ENCODE measurements around the gene TRMT61B.

Gene TRMT61B

DNA sequence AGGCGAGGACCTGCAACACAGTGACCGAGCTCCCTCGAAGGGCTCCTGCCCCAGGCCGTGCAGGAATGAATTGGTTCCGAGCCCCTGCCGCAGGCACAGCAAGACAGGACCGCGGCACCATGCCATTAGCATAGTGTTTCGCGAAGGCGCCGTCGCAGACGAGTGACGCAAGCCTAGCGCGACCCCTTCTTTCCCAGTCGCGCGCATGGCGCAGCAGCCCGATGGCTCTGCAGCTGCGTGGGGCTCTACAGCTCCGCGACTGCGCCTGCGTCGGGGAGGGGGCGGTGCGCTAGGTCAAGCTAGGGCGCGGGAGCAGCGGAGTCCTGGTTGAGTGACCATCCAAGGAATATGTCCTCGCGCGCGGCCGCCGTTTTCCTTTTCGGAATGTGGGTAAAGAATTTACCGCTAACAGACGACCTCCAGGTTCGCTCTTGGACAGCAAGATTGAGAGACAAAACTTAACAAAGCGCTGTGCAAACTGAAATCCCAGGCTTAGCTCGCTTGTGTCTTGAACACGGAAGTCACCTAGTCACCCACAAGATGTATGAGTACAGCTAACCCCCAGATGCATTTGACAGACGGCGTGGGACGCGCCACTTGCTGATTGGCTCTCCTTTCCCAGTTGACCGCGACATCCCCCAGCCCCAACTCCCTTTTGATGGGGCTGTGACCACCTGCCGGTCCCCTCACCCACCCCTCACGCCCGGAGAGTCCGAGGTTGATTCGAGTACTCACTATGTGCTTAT, at the start of gene TRMT61B:
Gene TRMT61B, minus strand, starts transcription at position 164 of the 746 bp plus-strand sequence. Its CDS starts 32 bp downstream, at position 132.
- DNase-seq (ENCODE audit: low read depth in 3 of 3, low spot score in 1 of 3) = peak; percentile 86 to 96 (median 90)

DNA sequence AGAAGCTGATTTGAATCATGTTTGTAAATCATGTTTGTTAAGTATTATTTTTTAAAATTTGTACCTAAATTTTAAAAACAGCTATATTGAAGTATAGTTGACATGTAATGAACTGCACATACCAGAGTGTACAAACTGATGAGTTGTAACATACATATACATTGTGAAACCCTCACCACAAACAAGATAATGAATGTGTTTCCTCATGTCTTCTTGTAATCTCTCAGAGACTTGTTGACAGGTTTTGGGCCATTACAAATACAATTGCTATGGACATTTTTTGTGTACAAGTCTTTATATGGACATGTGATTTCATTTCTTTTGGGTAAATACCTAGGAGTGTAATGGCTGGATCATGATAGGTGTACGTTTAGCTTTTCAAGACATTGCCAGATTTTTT, 45.8 kb upstream of the TRMT61B start:
- no peak for DNase-seq (ENCODE audit: low read depth in 3 of 3, low spot score in 1 of 3)

DNA sequence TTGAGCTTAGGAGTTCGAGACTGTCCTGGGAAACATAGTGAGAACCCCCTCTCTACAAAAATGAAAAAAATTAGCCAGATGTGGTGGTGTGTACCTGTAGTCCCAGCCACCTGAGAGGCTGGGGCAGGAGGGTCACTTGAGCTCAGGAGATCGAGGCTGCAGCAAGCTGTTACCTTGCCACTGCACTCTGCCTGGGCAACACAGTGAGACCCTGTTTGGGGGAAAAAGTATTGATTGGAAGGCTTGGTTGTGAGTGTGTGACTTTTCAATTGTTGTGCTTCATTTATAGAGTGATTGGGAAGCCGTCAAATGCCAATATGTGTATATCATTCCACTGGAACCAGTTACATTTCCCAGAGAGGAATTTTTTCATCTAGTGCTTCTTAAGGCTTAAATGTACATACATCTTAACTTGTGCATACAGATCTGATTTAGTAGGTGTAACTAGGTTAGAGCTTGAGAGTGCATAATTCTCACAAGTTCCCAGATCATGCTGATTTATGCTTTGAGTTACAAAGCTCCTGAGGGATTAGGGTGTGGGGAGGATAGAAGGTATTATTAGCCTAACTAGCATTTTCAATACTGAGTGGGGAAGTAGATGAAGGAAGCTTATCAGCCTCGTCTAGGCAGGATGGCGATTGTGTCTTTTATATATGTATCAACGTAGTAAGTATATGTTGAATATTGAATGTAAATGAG, 39.7 kb upstream of the TRMT61B start:
- no peak for DNase-seq (ENCODE audit: low read depth in 3 of 3, low spot score in 1 of 3)

DNA sequence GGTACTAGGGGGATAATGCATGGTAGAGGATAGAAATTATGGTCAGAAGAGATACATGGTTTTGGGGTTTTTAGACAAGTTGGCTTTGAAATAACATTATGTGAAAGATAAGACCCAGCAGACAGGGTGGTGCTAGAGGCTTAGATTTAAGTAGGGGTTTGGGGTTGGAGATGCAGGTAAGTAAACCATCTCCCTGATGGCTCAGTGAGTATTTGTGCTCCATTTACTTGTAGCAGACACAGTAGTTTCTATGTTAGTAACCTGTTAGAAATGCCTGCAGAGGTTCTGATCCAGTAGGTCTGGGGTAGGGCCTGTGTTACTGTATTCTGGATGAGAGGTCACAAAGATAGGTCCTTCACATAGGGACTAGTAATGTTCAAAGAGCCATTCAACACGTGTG, 38.1 kb upstream of the TRMT61B start:
- no peak for DNase-seq (ENCODE audit: low read depth in 3 of 3, low spot score in 1 of 3)

DNA sequence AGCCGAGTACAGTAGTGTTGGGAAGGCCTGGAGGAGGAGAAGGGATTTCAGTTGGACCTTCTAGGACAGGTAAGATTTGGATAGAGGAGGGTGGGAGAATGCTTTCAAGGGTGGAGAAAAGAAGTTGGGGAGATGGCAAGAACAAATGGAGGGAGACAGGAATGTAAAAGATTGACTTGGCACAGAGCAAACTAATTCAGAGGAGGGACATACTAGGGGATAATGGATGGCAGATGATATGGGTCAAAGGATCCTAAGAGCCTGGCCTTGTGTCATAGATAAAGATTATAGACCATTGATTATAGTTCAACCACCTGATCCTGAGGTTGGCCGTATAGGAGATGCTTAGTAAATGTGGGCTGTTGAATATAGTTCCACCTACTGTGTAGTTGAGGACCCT, 36.7 kb upstream of the TRMT61B start:
- no peak for DNase-seq (ENCODE audit: low read depth in 3 of 3, low spot score in 1 of 3)

DNA sequence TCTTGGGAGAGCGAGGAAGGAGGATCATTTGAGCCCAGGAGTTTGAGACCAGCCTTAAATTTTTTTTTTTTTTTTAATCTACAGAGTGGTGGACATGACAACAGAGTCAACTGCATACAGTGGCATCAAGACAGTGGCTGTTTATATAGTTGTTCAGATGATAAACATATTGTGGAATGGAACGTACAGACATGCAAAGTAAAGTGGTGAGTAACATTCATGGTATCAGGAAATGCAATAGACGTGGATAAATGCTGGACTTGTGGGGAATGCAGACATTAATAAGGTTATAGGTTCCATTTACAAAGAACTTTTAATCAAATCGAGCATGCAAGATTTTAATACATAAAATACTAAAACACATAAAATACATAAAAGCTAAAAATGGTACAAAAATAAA, 36.3 kb upstream of the TRMT61B start:
- DNase-seq (ENCODE audit: low read depth in 3 of 3, low spot score in 1 of 3) = no peak

DNA sequence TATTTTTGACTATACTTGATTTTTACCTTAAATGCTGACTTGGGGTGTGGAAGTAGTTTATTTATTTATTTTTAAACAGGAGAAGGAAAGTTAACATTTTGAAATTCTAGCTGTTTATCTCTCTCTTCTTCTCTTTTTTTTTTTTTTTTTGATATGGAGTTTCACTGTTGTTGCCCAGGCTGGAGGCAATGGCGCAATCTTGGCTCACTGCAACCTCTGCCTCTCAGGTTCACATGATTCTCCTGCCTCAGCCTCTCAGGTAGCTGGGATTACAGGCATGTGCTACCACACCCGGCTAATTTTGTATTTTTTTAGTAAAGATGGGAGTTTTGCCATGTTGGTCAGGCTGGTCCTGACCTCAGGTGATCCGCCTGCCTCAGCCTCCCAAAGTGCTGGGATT, 35.4 kb upstream of the TRMT61B start:
- DNase-seq (ENCODE audit: low read depth in 3 of 3, low spot score in 1 of 3) = no peak

DNA sequence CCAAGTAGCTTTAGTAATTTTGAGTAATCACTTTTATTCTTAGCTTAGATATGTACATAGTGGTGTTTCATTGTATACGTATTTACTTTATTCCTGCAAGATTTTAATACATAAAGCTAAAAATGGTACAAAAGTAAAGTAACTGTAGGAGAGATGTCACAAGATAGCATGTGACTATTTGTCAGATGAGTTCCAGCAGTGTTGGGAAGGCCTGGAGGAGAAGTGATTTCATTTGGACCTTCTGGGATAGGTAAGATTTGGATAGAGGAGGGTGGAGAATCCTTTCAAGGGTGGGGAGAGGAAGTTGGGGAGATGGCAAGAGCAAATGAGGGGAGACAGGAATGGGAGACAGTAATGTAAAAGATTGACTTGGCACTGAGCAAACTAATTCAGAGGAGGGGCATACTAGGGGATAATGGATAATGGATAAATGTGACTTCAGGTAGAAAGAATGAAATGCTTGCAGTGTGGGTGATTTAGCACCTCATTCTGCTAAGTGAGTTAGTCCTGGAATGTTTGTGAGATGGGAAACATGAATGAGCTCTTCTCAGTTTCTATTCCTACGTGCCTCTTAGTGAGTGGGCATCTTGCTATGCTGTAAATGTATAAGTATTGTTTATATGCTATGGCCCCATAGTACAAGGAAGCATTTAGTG, 34.8 kb upstream of the TRMT61B start:
- no peak for DNase-seq (ENCODE audit: low read depth in 3 of 3, low spot score in 1 of 3)

DNA sequence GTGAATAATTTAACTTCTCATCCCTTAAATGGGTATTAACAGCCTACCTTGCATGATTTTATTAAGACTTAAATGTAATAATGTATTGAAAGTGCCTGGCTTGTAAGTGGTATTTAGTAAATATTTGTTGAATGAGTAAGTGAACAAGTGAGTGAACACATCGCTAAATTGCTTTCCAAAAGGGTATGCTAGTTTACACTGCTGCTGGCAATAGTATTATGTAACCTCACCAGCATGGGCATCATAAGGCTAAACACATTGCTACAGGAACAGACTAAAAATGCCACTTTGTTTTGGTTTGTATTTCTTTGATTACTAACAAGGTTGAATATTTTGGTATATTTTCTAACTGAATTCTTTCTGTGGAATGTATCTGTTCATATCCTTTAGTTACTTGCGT, 34.2 kb upstream of the TRMT61B start:
- no peak for DNase-seq (ENCODE audit: low read depth in 3 of 3, low spot score in 1 of 3)

DNA sequence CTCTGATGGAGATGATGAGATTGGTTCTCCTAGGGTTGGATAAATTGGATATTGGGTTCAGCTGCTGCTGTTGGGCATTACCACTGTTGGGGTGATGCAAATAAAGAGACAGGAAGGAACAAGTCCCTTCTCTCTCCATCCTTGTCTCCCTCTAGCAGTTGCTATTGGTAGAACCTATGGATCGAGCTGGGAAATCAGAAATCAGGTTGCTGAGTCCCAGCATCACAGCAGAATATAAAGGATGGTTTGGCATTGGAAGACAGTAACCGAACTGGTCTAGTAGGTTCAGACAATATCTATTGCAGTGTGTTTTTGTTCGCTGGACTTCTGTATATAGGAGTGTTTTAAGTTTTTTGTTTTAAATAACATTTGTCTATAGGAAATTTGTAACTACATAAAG, 32.5 kb upstream of the TRMT61B start:
- DNase-seq (ENCODE audit: low read depth in 3 of 3, low spot score in 1 of 3) = no peak

DNA sequence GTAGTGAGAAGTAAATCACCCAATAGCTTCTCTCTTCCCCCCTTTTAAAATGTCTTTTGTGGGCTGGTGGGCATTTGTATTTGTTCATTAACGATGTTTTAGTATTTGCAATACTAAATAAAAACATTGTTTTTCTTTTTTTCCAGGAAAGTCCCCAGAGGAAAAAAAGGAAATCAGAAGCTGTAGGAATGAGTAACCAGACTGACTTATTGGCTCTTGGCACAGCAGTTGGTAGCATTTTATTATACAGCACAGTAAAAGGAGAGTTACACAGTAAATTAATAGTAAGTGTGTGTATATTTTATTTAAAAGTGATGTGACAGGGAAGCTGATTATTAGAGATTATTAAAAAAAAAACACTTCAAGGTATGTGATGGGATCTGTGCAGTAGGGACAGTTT, 31.7 kb upstream of the TRMT61B start:
- no peak for DNase-seq (ENCODE audit: low read depth in 3 of 3, low spot score in 1 of 3)

DNA sequence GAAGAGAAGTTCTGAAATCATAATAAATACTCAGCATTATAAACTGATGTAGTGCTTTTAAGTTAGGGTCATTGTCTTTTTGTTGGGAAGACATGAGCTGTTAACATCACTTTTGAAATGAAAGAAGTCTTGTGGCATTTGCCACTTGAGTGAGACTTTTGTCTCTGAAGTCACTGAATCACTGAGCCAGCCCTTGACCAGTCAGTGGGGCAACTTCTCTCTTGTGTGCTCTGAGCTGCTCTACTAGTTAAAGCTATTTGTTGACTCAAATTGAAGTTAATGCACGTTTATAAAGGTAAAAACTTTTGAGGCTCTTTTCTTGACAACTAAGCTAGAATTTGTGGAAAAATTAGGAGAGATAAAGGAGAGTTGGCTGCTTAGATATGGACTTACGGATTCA, 31.1 kb upstream of the TRMT61B start:
- DNase-seq (ENCODE audit: low read depth in 3 of 3, low spot score in 1 of 3) = no peak

DNA sequence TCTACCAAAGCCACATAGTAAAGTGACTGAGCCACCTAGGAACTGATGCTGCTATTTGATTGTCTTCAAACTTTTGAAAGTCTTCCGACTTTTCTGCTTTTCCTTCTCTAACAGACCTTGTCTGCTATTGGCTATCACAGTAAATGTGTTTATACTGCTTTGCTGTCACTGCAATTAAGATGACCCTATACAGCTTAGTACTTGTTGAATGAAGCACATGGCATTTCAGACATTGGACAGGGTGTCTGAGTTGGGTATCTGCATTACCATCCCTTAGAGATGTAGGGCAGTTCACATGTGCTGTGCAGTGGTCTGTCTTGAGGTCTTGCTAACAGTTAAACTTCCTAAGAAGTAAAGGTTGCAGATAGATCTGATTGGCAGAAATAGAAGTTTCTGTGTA, 27.9 kb upstream of the TRMT61B start:
- no peak for DNase-seq (ENCODE audit: low read depth in 3 of 3, low spot score in 1 of 3)

DNA sequence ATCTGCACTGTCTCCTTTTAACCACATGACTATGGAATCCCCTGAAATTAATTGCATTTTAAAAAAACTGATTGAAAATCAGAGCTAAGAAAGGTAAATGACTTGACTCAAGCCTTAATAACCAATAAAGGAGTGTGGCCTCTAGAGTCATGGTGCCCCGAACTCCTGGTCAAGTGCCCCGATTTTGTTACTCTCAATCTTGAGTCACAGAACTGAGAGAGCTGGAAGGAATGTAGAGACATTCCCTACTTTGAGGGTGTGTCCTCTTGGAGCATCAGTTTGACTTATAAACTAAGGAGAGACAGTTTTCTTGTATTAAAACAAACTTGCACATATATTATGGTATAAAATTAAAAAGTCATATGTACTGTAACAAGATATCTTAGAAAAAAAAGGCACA, 26.8 kb upstream of the TRMT61B start:
- no peak for DNase-seq (ENCODE audit: low read depth in 3 of 3, low spot score in 1 of 3)

DNA sequence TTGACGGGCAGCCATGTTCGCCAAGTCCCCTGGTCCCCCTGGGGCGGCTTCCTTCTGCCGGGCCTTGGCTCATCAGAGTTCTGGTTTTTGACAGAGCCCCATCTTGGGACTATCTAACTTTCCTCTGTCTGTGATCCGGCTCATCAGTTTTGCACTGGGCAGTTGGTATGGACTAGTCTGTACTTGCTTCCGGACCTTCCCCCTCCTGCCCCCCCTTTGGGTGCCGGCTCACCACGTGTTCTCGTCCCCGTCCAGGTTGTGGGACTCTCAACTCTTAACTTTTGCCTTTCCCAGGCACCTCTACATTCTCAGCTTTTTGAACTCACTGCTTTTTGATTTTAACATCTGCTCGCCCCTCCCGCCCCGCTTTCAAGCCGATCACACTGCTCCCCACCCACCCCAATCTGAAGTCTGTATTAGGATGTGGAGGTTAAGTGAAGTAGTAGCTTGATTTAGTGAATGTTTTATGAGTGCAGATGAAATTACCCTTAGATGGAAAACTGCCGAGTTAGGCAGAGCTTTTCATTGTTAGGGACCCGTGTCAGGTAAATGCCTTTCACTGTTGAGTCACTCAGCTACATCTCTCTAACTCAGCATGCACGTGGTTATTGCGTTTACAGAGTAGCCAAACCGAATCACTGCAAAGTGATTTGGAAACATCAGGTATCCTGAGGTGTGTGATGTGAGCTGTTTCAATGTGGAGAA, 25.2 kb upstream of the TRMT61B start:
- peak in 1 of 3 donors; percentile 34 for DNase-seq (ENCODE audit: low read depth in 3 of 3, low spot score in 1 of 3)

DNA sequence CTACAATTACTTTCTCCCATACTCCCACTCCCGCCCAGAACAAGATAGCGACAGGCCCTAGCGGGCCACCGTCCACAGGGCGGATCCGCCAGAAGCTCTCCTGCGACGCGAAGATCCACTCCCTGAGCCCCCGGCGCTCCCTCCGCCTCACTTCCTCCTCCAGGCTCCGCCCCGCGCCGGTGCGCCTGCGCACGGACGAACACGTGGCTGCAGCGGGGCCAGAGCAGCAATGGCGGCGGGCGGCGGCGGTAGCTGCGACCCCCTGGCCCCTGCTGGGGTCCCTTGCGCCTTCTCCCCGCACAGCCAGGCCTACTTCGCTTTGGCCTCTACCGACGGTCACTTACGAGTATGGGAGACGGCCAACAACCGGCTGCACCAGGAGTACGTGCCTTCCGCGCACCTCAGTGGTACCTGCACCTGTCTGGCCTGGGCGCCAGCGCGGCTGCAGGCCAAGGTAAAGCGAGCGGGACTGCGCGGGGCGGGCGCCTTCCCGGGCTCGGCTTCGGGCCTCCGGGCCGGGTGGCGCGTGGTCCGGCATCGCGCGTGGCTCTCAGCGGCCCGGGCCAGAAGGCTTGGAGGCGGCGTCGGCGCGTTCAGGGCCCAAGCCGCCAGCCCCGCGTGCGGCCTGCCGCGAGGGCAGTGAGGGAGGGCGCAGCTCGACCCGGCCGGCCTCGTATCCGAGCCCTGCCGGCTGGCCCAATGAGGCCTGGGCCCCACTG, 24.5 kb upstream of the TRMT61B start, which contains the start of gene WDR43:
Gene WDR43, plus strand, starts transcription at position 198 of the 719 bp plus-strand sequence. Its CDS starts 32 bp downstream, at position 230.
- peak; percentile 95 to 97 (median 95) for DNase-seq (ENCODE audit: low read depth in 3 of 3, low spot score in 1 of 3)

DNA sequence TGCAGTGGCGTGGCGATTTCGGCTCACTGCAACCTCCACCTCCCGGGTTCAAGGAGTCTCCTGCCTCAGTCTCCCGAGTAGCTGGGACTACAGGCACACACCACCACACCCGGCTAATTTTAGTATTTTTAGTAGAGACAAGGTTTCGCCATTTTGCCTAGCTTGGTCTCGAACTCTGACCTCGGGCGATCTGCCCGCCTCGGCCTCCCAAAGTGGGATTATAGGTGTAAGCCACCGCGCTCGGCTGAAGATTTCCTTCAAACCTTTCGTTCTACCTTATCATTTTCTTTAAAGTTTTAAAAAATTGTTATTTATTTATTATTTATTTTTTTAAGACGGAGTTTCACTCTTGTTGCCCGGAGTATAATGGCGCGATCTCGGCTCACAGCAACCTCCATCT, 23.4 kb upstream of the TRMT61B start:
- DNase-seq (ENCODE audit: low read depth in 3 of 3, low spot score in 1 of 3) = no peak

DNA sequence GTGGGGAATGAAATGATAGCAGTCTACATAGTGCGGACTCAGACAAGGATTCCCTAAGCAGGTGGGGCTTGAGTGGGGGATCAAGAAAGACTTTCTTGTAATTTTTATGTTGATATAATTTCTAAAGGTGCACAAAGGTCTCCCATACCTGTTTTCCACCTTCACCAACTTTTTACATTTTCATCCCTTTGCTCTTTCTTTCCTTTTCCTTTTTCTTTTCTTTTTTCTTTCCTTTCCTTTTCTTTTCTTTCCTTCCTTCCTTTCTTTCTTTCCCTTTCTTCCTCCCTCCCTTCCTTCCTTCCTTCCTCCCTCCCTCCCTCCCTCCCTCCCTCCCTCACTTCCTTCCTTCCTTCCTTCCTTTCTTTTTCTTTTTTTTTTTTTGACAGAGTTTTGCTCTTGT, 10.1 kb upstream of the TRMT61B start:
- no peak for DNase-seq (ENCODE audit: low read depth in 3 of 3, low spot score in 1 of 3)

DNA sequence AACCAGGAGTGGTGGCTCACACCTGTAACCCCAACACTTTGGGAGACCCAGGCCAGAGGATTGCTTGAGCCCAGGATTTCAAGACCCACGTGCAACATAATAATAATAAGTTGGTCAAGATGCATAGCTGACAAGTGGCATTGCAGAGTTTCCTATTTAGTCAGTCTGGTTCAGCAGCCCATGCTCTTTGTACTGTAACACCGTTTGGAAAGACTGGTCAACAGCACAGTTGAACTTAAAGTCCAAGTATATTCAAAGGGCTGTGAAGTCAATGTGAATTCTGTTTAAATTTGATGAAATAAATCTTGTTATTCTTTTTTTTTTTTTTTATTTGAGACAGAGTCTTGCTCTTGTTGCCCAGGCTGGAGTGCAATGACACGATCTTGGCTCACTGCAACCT, 1.5 kb upstream of the TRMT61B start:
- no peak for DNase-seq (ENCODE audit: low read depth in 3 of 3, low spot score in 1 of 3)

DNA sequence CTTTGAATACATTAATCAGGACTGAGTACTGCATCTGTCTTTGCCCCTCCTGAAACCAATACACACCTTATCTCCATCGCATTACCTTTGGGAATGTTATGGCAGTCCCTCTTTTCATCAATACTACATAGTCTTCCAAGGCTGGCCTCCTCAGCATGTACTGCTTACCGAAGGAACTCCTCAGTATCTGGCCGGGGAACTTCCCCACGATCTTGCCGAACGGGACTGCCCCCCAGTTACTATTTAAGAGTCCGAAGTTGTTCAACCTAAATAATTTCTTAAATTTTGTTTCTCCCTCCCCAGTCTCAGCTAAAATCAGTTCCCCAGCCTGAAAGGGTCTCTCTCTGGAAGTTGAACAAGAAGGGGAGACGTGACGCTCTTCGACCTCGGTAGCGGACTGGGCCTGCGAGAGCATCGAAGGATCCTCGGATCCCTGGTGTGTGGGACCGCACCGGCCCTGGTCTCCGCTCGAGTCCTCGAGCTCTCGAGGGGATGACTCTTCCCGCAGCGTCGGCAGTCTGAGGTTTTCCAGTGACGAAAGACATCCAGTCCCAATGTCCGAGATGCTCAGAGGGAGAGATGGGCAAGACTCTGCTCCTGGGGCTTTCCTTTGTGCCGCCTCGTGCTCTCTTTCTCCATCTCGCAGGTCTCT, 489 bp downstream of the TRMT61B start:
- DNase-seq (ENCODE audit: low read depth in 3 of 3, low spot score in 1 of 3) = no peak

Measured in stimulated activated CD4-positive, alpha-beta T cell treated with anti-CD3 and anti-CD28 coated beads, TNF-alpha, amount 100 ng/mL, for 1 hour (primary cell).